ENCODE measurements around the gene TARBP2.

- TF ChIP-seq CTCF (IDR thresholded peaks at IDR 0.05) (no peak), POLR2A (IDR thresholded peaks at IDR 0.05) (no peak)
Observed at GRCh38 chr12:53478865-53479264, 22.2 kb upstream of the TARBP2 start.

All from Peyer's patch (tissue), 4 donors.